ENCODE data around the gene QPCT.
"Not testable (repeated sequence)": the region's sequence is repeated elsewhere in the genome, so short reads cannot be mapped to it uniquely, and the experiment has no call there.

DNA sequence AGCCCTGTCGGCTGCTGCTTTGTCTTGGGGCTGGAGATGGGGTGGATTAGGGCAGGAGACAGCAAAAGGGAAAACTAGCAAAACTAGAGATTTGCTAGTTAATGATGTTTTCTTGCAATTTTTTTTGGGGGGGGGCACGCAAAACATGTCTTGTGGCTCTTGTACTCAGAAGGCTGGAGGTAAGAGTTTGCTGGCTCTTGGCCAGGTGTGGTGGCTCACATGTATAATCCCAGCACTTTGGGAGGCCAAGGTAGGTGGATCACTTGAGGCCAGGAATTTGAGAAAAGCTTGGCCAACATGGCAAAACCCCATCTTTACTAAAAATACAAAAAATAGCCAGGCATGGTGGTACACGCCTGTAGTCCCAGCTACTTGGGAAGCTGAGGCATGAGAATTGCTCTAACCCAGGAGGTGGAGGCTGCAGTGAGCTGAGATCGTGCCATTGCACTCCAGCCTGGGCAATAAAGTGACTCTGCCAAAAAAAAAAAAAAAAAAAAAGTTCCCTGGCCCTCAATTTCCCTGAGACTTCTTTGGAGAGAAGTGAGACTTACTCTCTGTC lies 69.6 kb downstream of the QPCT start:
- TF ChIP-seq, protein P1, sequence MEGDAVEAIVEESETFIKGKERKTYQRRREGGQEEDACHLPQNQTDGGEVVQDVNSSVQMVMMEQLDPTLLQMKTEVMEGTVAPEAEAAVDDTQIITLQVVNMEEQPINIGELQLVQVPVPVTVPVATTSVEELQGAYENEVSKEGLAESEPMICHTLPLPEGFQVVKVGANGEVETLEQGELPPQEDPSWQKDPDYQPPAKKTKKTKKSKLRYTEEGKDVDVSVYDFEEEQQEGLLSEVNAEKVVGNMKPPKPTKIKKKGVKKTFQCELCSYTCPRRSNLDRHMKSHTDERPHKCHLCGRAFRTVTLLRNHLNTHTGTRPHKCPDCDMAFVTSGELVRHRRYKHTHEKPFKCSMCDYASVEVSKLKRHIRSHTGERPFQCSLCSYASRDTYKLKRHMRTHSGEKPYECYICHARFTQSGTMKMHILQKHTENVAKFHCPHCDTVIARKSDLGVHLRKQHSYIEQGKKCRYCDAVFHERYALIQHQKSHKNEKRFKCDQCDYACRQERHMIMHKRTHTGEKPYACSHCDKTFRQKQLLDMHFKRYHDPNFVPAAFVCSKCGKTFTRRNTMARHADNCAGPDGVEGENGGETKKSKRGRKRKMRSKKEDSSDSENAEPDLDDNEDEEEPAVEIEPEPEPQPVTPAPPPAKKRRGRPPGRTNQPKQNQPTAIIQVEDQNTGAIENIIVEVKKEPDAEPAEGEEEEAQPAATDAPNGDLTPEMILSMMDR (IDR thresholded peaks at IDR 0.05; ENCODE audit: low read depth, low read length, poor library complexity, severe bottlenecking), result not testable (repeated sequence)
- TF ChIP-seq EZH2phosphoT487 (IDR thresholded peaks at IDR 0.05; ENCODE audit: borderline replicate concordance, low read length), result not testable (repeated sequence)
